ENCODE data around the gene GPANK1. TPM values are rescaled to one million over a fixed set of nuclear protein-coding genes. Genes with fewer than 3 reads are reported as not detected.

GPANK1 gene
- total and polyA plus RNA-seq, 2 of the 4 experiments (the other 2 are of a cell fraction): 6.1 to 13.8 TPM

DNA sequence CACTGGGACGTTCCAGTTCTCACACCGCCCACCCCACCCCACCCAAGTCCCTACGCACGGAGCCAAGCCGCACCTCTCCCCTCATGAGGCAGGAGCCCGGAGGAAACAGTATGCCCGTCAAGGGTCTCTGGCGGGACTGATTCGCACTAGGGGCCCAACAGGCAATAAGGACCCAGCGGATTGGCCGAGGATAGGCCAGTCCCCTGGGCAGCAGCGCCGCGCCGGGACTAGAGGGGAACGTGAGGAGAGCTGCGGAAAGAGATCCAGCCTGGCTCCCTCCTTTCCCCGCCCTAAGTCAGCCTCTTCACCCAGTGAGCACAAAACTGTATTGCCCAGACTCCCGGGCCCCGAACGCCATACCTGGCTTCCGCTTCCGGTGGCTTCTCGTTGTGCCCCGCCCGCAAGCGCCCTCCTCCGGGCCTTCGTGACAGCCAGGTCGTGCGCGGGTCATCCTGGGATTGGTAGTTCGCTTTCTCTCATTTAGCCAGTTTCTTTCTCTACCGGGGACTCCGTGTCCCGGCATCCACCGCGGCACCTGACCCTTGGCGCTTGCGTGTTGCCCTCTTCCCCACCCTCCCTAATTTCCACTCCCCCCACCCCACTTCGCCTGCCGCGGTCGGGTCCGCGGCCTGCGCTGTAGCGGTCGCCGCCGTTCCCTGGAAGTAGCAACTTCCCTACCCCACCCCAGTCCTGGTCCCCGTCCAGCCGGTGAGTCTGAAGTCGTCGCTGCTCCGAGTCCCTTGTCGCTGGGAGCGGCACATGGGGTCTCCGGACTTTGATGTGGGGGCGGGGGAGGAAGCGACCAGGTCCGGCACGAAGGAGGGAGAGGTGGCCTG is 922 bp upstream of the GPANK1 start, which contains the start of gene CSNK2B:
TSS of gene CSNK2B (plus strand) at position 580 of the 836 bp plus-strand sequence. CDS start 752 bp downstream, outside the sequence.
- in situ Hi-C loops (cut with MboI; ENCODE audit: low sequenced_read_pairs) (no loop called here), intact Hi-C loops (cut with micrococcal nuclease) (loop anchor here (2.0 kb wide), 1 partner anchor 119 kb away; the partner anchor contains the start of genes ATP6V1G2 and NFKBIL1), dilution Hi-C loops (cut with HindIII; ENCODE audit: low sequenced_read_pairs, unreplicated experiment) (no loop called here)
- BruUV-seq (replicated peaks): no TSS peak
- peak within 1 kb of the TSS; percentile 70 to 98 for H4K8ac ChIP-seq (ENCODE audit: low read depth in 2 of 2, low read length in 2 of 2)
- H3K23ac ChIP-seq (ENCODE audit: low read depth, low read length): peak within 1 kb of the TSS; percentile 93
- peak within 1 kb of the TSS; percentile 86 for H3K56ac ChIP-seq (ENCODE audit: extremely low read depth, insufficient read depth, low read length)
- H2AFZ ChIP-seq (replicated peaks; ENCODE audit: low read length, poor library complexity): peak within 1 kb of the TSS; percentile 90
- H3K9ac ChIP-seq (ENCODE audit: low read depth, low read length): peak within 1 kb of the TSS; percentile 94
- ATAC-seq (ENCODE audit: low read depth) (peak; percentile 80), DNase-seq (peak; percentile 96)
- peaks cover 38% of the 10 kb centered on the region for H3K36me3 ChIP-seq (ENCODE audit: control insufficient read depth, insufficient read depth, low read length)
- peak within 1 kb of the TSS; percentile 10; the same call in 1 of the 3 replicates for H2BK15ac ChIP-seq (ENCODE audit: low read depth, low read length)
- ChIA-PET POLR2A (ENCODE audit: unreplicated experiment) (no interaction called here), CTCF (no interaction called here)
- peaks cover 16 to 86% of the 10 kb centered on the region in 2 experiments for H3K79me1 ChIP-seq (ENCODE audit: low read depth in 1 of 2, low read length in 2 of 2)
- peak within 1 kb of the TSS; percentile 96 for H3K4ac ChIP-seq (ENCODE audit: low read depth, low read length)
- H3K4me1 ChIP-seq (ENCODE audit: control insufficient read depth, insufficient read depth, low read length): peaks cover 16% of the 10 kb centered on the region
- H4K91ac ChIP-seq (ENCODE audit: insufficient read depth, low read depth, low read length): peak within 1 kb of the TSS; percentile 91
- H2BK120ac ChIP-seq (ENCODE audit: low read depth, low read length): peak within 1 kb of the TSS; percentile 69
- peaks cover 6% of the 10 kb centered on the region; the same call in 1 of the 2 replicates for H3K9me1 ChIP-seq (ENCODE audit: insufficient read depth, low read length)
- H2BK5ac ChIP-seq (ENCODE audit: low read depth, low read length, poor library complexity, severe bottlenecking): peak within 1 kb of the TSS; percentile 92
- peak within 1 kb of the TSS; percentile 99 for H2AK9ac ChIP-seq (replicated peaks; ENCODE audit: low read depth, low read length, poor library complexity)
- WGBS, 2 experiments (ENCODE audit: extremely low coverage in 2 of 2, insufficient read length in 1 of 2): 3% methylated on average over 17 of the region's 63 CpGs; no CpG with 5 or more reads in 1 of the 2 experiments
- H2AK5ac ChIP-seq (ENCODE audit: low read depth, low read length): peak within 1 kb of the TSS; percentile 96
- peak within 1 kb of the TSS; percentile 93 for H3K14ac ChIP-seq (replicated peaks; ENCODE audit: low read depth, low read length)
- H2BK20ac ChIP-seq (ENCODE audit: low read depth, low read length): no peak within 1 kb of the TSS
- no peaks in the 10 kb centered on the region for H3K9me3 ChIP-seq (ENCODE audit: control insufficient read depth, insufficient read depth, low read length)
- H3K4me2 ChIP-seq (ENCODE audit: low read depth, low read length): peak within 1 kb of the TSS; percentile 93
- H3K18ac ChIP-seq (ENCODE audit: low read depth, low read length): peak within 1 kb of the TSS; percentile 76
- peak within 1 kb of the TSS; percentile 97 for H3K27ac ChIP-seq (ENCODE audit: insufficient read depth, low read length)
- peak within 1 kb of the TSS; percentile 83 for H4K5ac ChIP-seq (ENCODE audit: low read depth, low read length)
- peaks cover 5% of the 10 kb centered on the region for H4K20me1 ChIP-seq (ENCODE audit: insufficient read depth, low read length)
- peak within 1 kb of the TSS; percentile 95 for H3K4me3 ChIP-seq (ENCODE audit: insufficient read depth, low read depth, low read length)
- H3K27me3 ChIP-seq (ENCODE audit: control insufficient read depth, insufficient read depth, low read length): no peaks in the 10 kb centered on the region
- TF ChIP-seq MAFK (IDR thresholded peaks at IDR 0.05; ENCODE audit: low read depth, low read length): no peak
- peak; percentile 19; the same call in 1 of the 2 replicates for TF ChIP-seq BHLHE40 (IDR thresholded peaks at IDR 0.05; ENCODE audit: low read depth, low read length)
- TF ChIP-seq POLR2A (IDR thresholded peaks at IDR 0.05; ENCODE audit: low read depth, low read length): peak; percentile 70
- no peak for TF ChIP-seq CEBPB (IDR thresholded peaks at IDR 0.05; ENCODE audit: low read depth, low read length)
- no peak for TF ChIP-seq NFE2L2 (IDR thresholded peaks at IDR 0.05; ENCODE audit: low read depth, low read length)
- TF ChIP-seq RFX5 (IDR thresholded peaks at IDR 0.05; ENCODE audit: low read depth, low read length): no peak
- 0 out of 2 replicates have a peak, but pooled peaks have one; percentile 8 for TF ChIP-seq MXI1 (IDR thresholded peaks at IDR 0.05; ENCODE audit: borderline replicate concordance, low read depth, low read length)
- no peak for TF ChIP-seq CTCF (conservative IDR thresholded peaks at IDR 0.05; ENCODE audit: low read depth, low read length)
- no peak for TF ChIP-seq SMC3 (IDR thresholded peaks at IDR 0.05; ENCODE audit: low read depth, low read length)
- TF ChIP-seq CHD1 (IDR thresholded peaks at IDR 0.05; ENCODE audit: low read depth, low read length): no peak
- no peak for TF ChIP-seq RCOR1 (IDR thresholded peaks at IDR 0.05; ENCODE audit: insufficient replicate concordance, low read length)
- TF ChIP-seq USF2 (IDR thresholded peaks at IDR 0.05; ENCODE audit: low read depth, low read length): peak; percentile 85
- TF ChIP-seq MAZ (IDR thresholded peaks at IDR 0.05; ENCODE audit: borderline replicate concordance, low read depth, low read length): peak; percentile 63

All from IMR-90 (cell line).